GM19452 (cell line): ENCODE data around the gene RNF212.

Experiments
- ATAC-seq: cut with Tn5 transposase; IDR thresholded peaks from one replicate; pipeline ENCODE4 v1.9.1; 2021; ENCODE audit not compliant: unreplicated experiment

Gene RNF212

GRCh38 chr4:1022051-1022738 is 91.2 kb downstream of the RNF212 start:
- no peak for ATAC-seq
